DND-41 (cell line): Measurements from ENCODE around the gene PTPRD.

Experiments used
- EZH2 ChIP-seq: IDR thresholded peaks from 3 replicates; pipeline ENCODE4 v1.6.1; 2012; ENCODE audit warnings: borderline replicate concordance, low read depth, mild to moderate bottlenecking, moderate library complexity, low read length, inconsistent platforms; ENCODE audit not compliant: severe bottlenecking
- TF ChIP-seq, protein P1 (sequence below): IDR thresholded peaks from 2 replicates; pipeline ENCODE4 v1.5.1; 2012; ENCODE audit warnings: borderline replicate concordance, low read length, moderate library complexity, mild to moderate bottlenecking; ENCODE audit not compliant: poor library complexity, severe bottlenecking; ENCODE audit errors: extremely low read depth

DNA sequence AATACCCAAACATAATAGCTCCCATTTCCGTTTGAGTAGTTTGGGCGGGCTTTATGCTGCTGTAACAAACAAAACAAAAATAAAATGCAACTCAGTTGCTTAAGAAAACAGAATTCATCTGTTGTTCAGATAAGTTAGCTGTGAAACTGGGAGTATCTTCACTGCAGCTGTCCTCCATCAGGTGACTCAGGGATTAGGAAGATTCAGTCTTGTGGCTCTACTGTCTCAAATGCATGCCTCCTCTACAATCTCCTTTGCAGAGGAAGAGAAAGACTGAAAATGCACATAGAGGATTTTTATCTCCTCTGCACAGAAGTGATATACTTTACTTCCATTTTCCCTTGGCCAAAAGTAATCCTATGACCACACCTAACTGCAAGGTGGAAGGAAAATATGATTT lies 883.7 kb downstream of the PTPRD start:
- TF ChIP-seq EZH2 = no peak
- TF ChIP-seq, protein P1, sequence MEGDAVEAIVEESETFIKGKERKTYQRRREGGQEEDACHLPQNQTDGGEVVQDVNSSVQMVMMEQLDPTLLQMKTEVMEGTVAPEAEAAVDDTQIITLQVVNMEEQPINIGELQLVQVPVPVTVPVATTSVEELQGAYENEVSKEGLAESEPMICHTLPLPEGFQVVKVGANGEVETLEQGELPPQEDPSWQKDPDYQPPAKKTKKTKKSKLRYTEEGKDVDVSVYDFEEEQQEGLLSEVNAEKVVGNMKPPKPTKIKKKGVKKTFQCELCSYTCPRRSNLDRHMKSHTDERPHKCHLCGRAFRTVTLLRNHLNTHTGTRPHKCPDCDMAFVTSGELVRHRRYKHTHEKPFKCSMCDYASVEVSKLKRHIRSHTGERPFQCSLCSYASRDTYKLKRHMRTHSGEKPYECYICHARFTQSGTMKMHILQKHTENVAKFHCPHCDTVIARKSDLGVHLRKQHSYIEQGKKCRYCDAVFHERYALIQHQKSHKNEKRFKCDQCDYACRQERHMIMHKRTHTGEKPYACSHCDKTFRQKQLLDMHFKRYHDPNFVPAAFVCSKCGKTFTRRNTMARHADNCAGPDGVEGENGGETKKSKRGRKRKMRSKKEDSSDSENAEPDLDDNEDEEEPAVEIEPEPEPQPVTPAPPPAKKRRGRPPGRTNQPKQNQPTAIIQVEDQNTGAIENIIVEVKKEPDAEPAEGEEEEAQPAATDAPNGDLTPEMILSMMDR = no peak
